Skeletal muscle tissue (tissue), 4 donors: Measurements from ENCODE around the gene ZNF831. TPM values are rescaled to one million over a fixed set of nuclear protein-coding genes. Genes with fewer than 3 reads are reported as not detected.

Source experiments
- H3K27ac ChIP-seq: one replicate; pipeline ENCODE4 v1.7.0; 2013; ENCODE audit warnings: mild to moderate bottlenecking, low read depth, low read length, inconsistent platforms
- H3K27me3 ChIP-seq, 3 donors: one replicate each; pipeline ENCODE4 v1.7.0; 2013; ENCODE audit warnings: low read length in 3 of 3; ENCODE audit not compliant: control insufficient read depth in 3 of 3, insufficient read depth in 3 of 3
- H3K36me3 ChIP-seq, 3 donors: one replicate each; pipeline ENCODE4 v1.7.0; 2013; ENCODE audit warnings: low read length in 3 of 3; ENCODE audit not compliant: control insufficient read depth in 3 of 3, insufficient read depth in 3 of 3
- H3K4me1 ChIP-seq, 3 donors: one replicate each; pipeline ENCODE4 v1.7.0; 2013; ENCODE audit warnings: low read length in 3 of 3, mild to moderate bottlenecking in 3 of 3; ENCODE audit not compliant: control insufficient read depth in 3 of 3, insufficient read depth in 3 of 3
- H3K4me3 ChIP-seq, 3 donors: one replicate each; pipeline ENCODE4 v1.7.0; 2013; ENCODE audit warnings: low read length in 3 of 3
- H3K9ac ChIP-seq, 3 donors: one replicate each; pipeline ENCODE4 v1.7.0; 2013; ENCODE audit warnings: low read length in 3 of 3, mild to moderate bottlenecking in 3 of 3, moderate library complexity in 2 of 3, low read depth in 1 of 3
- H3K9me3 ChIP-seq, 3 donors: one replicate each; pipeline ENCODE4 v1.7.0; 2013; ENCODE audit warnings: low read length in 3 of 3; ENCODE audit not compliant: control insufficient read depth in 3 of 3
- total RNA-seq: library from RNA; depleted of rRNA; stranded (reverse); fragments of >200 nt; gene quantifications from one replicate; pipeline ENCODE4 v1.2.3, GENCODE V29; 2014
- donor health status: Osteomylitis.

The ZNF831 gene
- total RNA-seq, 1 donor from 2014 or later: under 0.01 TPM

DNA sequence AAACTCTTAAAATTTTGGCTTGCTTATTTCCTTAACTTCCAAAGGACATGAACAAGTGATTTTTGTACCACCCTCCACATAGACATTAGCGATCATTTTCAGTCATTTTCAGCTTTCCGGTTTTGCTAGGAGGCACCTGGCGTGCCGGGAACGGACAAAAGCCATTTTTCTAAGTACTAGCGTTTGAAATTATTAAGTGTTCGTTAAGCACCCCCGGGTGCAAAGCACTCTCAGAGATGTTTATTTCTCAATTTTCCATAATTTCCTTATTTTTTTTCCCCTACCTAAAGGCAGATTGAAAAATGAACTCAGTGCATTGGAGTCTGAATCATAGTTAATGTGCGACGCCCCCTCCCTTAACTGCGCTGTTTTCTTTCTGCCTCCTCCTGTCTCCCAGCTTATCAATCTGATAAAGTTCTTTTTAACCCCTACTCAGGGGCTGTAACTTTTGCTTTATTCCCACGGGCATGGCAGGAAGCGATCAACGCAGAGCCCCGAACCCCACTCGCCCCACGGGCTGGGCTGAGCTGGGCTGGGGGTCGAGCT is 58.2 kb downstream of the ZNF831 start:
- H3K9ac ChIP-seq: peak overlapping the region in 1 of 3 donors; percentile 74
- peaks cover 19 to 31% (median 29%) of the 10 kb centered on the region in 3 donors for H3K27me3 ChIP-seq
- no peaks in the 10 kb centered on the region for H3K36me3 ChIP-seq
- no peaks in the 10 kb centered on the region for H3K9me3 ChIP-seq
- peak overlapping the region; percentile 49 to 59 (median 49) for H3K4me3 ChIP-seq
- H3K4me1 ChIP-seq: peaks cover 7 to 20% (median 13%) of the 10 kb centered on the region in 3 donors
- H3K27ac ChIP-seq: peak overlapping the region; percentile 36

DNA sequence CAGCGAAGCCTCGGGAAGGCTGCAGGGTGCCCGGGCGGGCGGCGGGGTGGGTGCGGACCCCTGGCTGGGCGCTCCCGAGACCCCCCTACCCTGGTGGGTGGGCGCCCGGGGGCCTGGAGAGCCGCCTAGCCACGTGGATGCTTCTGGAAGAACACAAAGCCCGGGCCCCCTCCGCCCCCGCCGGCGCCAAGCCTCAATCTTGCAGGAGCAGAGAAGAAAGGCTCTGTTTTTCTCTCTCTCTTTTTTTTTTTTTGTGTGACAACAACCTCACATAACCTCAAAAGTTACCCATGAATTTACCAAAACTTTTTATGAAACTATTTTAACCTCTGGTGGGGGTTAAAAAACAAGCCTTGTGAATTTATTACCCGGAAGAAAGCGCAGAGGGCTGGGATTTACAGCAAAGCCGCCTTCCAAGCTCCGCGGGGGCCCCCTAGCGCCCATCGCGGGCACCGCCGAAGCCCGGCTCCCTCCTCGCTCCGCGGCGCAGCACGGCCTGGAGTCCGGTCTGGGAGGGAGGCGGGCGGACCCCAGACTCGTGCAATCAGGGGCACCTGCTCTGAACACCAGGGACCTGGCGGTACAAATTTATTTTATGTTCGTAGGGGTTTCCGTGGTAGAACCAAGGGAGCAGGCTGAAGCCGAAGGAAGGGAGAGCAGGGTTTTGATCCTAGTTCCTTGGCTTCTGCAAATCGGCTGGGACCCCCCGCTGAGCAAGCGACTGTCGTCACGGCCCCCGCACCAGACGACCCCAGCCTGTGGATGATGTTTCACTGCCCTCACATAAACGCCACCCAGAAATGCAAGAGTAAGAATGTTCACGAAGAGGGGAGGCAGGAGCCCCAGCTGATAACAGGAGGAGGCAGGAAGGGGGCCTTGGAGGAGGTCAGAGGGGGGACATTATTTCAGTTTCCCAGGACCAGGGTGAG is 58.9 kb downstream of the ZNF831 start:
- H3K4me3 ChIP-seq: peak overlapping the region; percentile 49 to 59 (median 49)
- peak overlapping the region; percentile 36 for H3K27ac ChIP-seq
- H3K27me3 ChIP-seq: peaks cover 19 to 31% (median 29%) of the 10 kb centered on the region in 3 donors
- H3K4me1 ChIP-seq: peaks cover 7 to 20% (median 13%) of the 10 kb centered on the region in 3 donors
- no peaks in the 10 kb centered on the region for H3K9me3 ChIP-seq
- no peaks in the 10 kb centered on the region for H3K36me3 ChIP-seq
- peak overlapping the region in 1 of 3 donors; percentile 74 for H3K9ac ChIP-seq

DNA sequence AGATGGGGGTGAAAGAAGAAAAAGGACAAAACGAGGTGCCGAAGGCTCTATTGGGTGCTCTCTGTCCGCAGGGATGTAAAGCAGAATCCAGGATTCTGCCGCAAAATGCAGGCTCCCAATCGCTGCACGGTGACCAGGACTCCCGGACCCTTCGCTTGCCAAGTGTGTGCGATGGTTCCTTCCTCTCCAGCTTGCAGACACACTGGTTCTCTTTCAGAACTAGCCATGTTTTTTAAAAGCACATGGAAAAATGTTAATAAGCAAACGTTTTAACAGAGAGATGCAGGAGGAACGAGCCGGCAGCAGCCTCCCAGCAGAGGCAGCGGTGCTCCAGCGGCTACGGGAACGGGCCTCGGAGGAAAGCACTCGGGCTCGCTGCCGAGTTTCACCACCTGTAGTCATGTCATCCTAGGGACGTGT is 59.6 kb downstream of the ZNF831 start:
- peaks cover 19 to 31% (median 29%) of the 10 kb centered on the region in 3 donors for H3K27me3 ChIP-seq
- H3K4me3 ChIP-seq: peak overlapping the region in 1 of 3 donors; percentile 39
- H3K36me3 ChIP-seq: no peaks in the 10 kb centered on the region
- no peak overlapping the region for H3K27ac ChIP-seq
- peaks cover 7 to 20% (median 13%) of the 10 kb centered on the region in 3 donors for H3K4me1 ChIP-seq
- peak overlapping the region in 1 of 3 donors; percentile 74 for H3K9ac ChIP-seq
- H3K9me3 ChIP-seq: no peaks in the 10 kb centered on the region

DNA sequence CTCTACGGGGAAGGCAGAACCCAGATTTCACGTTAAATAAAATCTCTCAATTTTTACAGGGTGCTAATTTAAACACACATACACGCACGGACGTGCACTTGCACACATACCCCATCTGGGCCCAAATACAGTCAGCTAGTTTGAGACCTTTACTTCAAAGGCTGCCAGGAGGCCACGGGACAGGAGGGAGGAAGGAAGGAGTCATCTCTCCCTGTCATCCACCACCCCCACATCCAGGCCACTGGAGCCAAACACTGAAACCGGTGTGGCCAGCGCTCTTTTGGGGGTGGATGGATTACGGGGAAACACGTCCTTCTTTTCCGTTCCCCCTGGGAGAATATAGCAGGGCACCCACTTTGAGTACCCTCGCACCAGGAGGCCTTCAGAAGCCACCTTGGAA is 60.1 kb downstream of the ZNF831 start:
- H3K36me3 ChIP-seq: no peaks in the 10 kb centered on the region
- H3K4me3 ChIP-seq: no peak overlapping the region
- H3K27me3 ChIP-seq: peaks cover 19 to 31% (median 29%) of the 10 kb centered on the region in 3 donors
- no peaks in the 10 kb centered on the region for H3K9me3 ChIP-seq
- H3K4me1 ChIP-seq: peaks cover 7 to 20% (median 13%) of the 10 kb centered on the region in 3 donors
- no peak overlapping the region for H3K27ac ChIP-seq
- no peak overlapping the region for H3K9ac ChIP-seq

DNA sequence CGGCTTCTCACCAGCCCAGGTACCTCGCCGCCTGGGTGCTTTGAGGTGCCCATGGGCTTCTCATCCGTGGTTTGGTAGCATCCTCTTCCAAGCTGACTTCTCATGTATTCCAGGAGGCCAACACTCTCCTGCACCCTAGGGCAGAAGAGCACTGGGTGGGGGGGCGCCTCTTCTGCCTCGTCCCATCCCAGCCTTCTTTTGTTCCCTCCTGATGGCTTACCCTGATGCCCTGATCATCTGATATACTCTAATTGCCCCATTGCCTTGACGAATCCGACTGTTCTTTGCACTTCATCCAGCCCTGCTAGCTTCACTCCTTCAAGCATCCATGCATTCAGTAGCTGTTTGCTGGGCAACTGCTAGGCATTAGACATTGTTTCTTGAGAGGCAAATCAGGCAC is 60.6 kb downstream of the ZNF831 start:
- no peaks in the 10 kb centered on the region for H3K36me3 ChIP-seq
- H3K9me3 ChIP-seq: no peaks in the 10 kb centered on the region
- no peak overlapping the region for H3K4me3 ChIP-seq
- peaks cover 7 to 20% (median 13%) of the 10 kb centered on the region in 3 donors for H3K4me1 ChIP-seq
- H3K9ac ChIP-seq: no peak overlapping the region
- H3K27me3 ChIP-seq: peaks cover 19 to 28% (median 25%) of the 10 kb centered on the region in 3 donors
- H3K27ac ChIP-seq: no peak overlapping the region

DNA sequence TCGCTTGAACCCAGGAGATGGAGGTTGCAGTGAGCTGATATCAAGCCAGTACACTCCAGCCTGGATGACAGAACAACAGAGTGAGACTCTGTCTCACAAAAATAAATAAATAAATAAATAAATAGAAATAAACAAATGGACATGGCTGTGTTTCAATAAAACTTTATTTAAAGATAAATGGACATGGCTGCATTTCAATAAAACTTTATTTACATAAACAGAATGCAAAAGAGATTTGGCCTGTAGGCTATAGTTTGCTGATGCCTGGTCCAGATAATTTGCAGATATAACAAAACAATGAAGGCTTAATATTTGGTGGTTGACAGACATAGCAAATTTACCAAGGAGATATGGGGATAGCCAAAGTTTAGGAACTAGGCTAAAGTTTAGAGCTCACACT is 66.8 kb downstream of the ZNF831 start:
- Histone ChIP-seq H3K4me1 (no peaks in the 10 kb centered on the region), H3K9me3 (no peaks in the 10 kb centered on the region), H3K27ac (no peak overlapping the region), H3K27me3 (peaks cover 3 to 18% (median 9%) of the 10 kb centered on the region in 3 donors), H3K36me3 (no peaks in the 10 kb centered on the region), H3K4me3 (no peak overlapping the region), H3K9ac (no peak overlapping the region)

DNA sequence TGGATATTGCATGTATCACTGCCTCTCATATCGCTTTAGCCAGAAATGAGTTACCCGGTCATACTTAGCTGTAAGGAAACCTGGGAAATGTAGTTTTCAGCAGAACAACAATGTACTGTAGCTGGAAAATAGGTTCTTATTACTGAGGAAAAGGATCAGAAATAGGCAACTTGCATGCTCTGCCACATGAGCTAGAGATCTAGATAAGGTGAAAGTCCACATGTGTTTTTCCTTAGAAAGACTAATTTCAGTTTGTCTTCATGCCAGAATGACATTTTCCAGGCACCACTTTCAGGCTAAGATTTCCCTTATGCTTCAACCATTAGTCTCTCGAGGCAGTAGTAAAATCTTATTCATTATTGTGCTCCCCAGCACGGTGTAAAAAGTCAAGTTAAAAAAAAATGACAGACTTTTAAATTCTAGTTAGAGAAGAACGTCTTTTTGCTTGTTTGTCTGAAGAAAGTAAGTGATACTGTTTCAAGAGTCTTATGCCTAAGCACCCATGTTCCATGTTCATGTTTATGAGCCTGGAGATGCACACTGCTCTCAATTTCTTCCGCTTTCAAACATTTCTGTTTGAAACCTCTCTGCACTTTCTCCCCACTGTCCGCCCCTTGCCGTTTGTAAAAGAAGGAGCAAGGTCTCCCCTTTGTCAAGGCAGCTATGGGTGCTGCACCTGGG is 67.6 kb downstream of the ZNF831 start:
- H3K9me3 ChIP-seq: no peaks in the 10 kb centered on the region
- no peak overlapping the region for H3K27ac ChIP-seq
- H3K27me3 ChIP-seq: peaks cover 3 to 16% (median 5%) of the 10 kb centered on the region in 3 donors
- H3K4me3 ChIP-seq: no peak overlapping the region
- H3K9ac ChIP-seq: no peak overlapping the region
- H3K36me3 ChIP-seq: no peaks in the 10 kb centered on the region
- no peaks in the 10 kb centered on the region for H3K4me1 ChIP-seq

DNA sequence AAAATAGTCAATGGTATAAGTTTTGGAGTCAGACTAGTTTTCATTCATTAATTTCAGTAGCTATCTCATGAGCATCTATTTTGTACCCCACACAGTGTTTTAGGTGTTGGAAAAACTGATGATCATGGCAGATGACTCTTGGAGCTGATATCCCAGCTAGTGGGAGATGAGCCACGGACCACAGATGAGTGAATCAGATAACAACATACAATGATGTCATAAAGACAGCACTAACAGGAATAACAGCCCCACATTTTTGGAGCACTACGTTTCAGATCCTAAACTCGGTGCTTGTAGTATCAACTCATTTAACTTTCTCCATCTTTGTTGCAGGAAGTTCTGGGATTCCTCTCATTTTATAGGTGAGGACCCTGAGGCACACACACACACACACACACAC is 69.0 kb downstream of the ZNF831 start:
- Histone ChIP-seq H3K36me3 (no peaks in the 10 kb centered on the region), H3K27ac (no peak overlapping the region), H3K4me3 (no peak overlapping the region), H3K9me3 (no peaks in the 10 kb centered on the region), H3K27me3 (peaks cover 3 to 16% (median 5%) of the 10 kb centered on the region in 3 donors), H3K9ac (no peak overlapping the region), H3K4me1 (no peaks in the 10 kb centered on the region)

DNA sequence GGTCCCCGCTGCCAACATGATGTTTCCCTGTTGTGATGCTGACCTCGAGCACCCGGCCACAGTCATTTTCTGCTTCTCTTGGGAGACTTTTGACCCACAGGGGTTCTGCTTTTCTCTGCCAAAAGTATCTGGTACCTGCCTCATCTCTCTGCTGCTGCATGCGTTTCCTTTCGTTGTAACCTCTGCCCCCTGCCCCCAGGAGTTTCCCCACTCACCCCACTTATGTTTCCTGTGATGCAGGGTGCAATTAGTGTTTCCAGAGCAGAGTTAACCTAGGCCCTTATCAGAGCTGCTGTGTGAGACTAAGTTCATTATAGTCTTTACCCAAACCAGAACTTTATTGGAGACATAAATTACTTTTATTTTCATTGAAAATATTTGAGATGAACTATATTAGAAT is 71.6 kb downstream of the ZNF831 start:
- Histone ChIP-seq H3K4me3 (no peak overlapping the region), H3K4me1 (no peaks in the 10 kb centered on the region), H3K27ac (no peak overlapping the region), H3K36me3 (no peaks in the 10 kb centered on the region), H3K27me3 (peaks cover 3 to 16% (median 5%) of the 10 kb centered on the region in 3 donors), H3K9me3 (no peaks in the 10 kb centered on the region), H3K9ac (no peak overlapping the region)
